Measurements from ENCODE around the gene POLR1A. TPM values are rescaled to one million over a fixed set of nuclear protein-coding genes. Genes with fewer than 3 reads are reported as not detected.
A peak's percentile ranks its signal among the peaks of the same experiment; 100 is the strongest.

The POLR1A gene
- polyA plus RNA-seq, 1 donor: 19.3 TPM

DNA sequence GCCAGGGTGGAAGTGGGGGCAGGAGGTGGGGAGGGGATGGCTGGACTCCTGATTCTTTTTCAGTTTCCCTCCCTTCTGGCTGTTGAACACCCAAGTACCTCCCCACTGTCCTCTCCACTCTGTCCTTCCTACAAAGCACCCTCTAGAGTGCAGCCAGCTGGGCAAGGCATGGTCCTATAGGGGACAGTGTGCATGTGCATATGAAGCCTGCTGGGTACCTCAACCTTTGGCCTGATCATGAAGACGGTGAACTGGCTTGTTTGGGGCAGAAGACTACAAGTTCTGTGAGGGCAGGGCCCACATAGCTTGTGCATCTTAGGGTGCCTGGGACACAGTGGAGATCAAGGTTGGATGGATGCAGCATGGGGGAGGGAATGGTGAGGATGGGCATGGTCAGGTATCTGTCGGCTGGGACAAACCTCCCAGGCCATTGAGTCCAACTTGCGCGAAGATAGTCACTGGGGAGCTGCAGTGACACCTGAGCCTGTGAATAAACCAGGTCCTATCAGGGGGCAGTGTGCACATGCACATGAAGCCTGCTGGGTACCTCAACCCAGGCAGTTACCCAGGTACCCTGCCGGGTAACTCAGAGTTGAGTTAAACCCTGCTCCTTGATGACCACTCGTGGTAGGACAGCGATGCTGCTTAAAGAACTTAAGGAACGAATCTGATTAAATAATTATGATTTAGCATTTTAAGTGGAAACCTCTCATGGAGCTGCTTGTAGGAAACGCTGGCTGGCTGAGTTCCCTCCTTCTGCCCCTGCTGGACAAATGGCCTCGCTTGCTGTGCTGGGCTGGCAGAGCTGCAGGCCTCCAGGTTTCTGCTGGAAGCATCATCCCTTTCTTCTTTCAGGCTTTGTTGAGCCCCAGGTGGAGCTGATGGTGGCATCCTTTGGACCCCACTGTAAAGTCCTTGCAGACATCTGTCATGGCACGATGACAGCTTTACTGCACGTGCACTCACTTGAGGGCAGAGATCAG, 84.0 kb downstream of the POLR1A start:
- no peak for DNase-seq

DNA sequence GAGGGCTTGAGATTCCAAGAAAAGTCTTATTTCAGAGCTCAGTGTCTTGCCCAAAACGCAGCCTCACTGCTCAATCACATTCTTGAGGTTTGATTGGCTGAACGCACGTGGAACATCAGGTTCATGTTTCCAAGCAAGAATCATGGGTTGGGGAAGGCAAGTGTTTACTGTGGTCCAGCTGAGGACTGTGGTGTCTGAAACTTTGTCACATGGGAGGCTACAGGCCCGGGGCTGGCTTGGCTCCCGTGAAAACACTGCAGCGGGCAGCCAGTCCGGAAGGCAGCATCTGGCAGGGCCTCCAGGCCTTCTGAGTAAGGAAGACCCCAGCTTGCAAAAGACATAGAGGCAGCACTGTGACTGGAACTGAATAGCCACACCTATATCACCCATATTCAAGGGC, 84.7 kb downstream of the POLR1A start:
- DNase-seq: no peak

DNA sequence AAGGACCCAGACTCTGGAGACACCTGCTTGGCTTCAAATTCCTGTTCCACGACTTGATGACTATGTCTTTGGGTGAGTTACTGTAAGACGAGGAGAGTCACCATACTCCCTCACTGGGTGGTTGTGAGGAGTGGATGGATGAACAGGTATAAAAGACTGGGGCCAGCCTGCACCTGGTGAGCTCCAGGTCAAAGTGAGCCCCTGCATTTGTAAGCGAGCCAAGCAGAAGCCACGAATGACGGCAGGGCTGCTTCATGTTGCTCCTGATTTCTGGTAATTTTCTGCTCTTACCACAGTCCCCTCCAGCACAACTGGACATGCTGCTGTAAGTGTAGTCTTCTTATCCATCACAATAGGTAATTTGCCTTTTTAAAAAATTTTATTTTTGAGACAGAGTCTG, 86.6 kb downstream of the POLR1A start:
- no peak for DNase-seq

DNA sequence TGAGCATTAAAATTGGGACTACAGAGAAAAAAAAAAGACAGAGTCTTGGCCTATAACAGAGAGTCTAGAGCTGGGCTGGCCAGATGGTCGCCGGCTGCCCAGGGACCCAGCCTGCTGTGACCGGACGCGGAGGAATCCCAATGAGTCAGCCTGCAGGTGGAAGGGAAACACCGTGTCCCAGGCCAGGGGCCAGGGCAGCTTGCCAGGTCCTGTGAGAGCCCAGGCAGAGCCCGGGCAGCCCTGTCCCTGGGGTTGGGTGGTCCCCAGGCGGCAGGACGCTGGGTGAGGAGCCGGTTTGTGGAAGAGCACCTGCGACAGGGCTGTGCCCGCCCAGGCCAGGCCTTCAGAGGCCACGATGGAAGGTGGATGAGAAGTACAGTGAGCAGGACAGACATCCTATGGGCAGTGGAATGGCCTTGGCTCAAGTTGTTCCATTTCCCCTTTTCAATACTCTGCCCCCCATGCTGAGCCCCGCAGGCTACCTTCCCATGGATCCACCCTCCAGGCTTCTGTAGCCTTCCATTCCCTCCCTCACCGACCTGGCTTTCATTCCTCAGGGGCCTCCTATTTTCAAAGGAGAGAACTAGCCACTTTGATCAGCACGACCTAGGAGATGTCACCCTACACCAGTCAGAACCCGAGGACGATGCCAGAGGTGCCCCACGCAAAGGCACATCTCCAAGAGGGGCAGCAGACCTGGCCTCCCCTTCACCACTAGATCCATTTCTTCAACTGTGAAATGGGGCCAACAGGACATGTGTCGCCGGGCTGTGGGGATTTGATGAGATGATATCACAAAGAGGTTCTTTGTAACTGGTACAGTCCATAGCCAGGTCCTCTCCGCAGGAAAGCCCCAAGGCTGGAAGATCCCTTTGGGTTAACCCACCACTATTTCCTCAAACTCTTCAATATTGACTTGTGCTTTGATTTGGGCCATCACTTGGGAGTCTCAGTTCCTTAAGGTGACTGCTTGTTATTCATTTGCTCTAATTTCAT, 87.5 kb downstream of the POLR1A start:
- no peak for DNase-seq

DNA sequence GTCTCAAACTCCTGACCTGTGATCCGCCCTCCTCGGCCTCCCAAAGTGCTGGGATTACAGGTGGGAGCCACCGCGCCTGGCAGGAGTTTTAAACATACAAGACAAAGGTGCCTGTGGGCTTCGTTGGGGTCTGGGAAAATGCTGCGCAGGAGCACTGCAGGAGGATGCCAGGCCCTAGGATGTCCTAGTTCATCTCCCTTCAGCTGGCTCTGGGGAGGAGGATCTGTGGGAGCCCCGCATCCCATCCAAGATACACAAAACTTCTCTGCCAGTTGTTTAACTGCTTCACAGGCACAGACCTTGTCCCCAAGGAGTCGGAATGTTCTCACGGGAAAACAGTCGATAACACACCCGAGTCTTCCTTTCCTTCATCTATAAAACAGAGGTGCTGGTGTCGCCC, 89.1 kb downstream of the POLR1A start:
- DNase-seq: no peak

DNA sequence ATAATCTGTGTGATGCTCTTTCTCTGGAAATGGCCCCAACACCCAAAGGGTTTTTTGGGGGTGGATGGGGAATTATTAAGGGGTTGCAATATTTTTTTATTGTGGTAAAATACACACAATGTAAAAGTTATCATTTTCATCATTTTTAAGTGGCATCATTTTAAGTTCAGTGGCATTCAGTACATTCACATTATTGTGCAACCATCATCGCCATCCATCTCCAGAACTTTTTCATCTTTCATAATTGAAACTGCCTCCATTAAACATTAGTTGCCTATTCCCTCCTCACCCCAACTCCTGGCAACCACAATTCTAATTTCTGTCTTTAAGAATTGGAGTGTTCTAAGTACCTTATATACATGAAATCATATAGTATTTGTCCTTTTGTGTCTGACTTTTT, 90.0 kb downstream of the POLR1A start:
- DNase-seq: no peak

DNA sequence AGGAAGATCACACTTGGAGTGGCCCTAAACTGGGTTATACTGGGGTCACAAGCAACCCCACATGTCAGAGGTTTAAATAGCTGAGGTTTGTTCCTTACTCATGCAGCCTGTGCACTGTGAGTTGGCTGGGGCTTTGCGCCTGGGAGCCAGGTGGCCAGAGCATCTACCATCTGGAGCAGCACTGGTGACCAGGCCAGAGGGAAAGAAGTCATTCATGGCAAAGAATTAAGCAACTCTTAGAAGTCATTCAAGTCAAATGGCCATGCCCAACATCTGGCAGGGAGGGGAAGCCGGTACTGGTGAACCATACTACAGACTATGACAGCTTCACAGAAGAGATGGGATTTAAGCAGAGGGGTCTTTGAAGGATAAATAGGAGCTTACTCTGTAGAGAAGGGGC, 90.7 kb downstream of the POLR1A start:
- no peak for DNase-seq

DNA sequence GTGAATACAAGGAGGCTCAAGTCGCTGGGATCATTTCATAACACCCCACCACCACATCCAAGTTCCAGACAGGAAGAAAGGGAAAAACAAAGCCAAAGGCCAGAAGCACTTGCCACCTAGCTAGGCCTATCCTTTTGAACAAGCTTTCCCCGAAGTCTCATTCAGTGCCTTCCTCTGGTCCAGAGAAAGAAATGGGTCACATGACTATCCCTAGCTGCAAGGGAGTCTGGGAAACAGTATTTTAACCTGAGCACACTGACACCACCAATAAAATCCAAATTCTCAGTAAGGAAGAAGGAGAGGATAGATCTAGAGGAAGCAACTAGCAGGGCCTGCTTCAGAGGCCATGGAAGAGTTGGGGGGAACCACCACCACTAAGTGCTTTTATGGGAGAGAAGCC, 91.2 kb downstream of the POLR1A start:
- DNase-seq: no peak

DNA sequence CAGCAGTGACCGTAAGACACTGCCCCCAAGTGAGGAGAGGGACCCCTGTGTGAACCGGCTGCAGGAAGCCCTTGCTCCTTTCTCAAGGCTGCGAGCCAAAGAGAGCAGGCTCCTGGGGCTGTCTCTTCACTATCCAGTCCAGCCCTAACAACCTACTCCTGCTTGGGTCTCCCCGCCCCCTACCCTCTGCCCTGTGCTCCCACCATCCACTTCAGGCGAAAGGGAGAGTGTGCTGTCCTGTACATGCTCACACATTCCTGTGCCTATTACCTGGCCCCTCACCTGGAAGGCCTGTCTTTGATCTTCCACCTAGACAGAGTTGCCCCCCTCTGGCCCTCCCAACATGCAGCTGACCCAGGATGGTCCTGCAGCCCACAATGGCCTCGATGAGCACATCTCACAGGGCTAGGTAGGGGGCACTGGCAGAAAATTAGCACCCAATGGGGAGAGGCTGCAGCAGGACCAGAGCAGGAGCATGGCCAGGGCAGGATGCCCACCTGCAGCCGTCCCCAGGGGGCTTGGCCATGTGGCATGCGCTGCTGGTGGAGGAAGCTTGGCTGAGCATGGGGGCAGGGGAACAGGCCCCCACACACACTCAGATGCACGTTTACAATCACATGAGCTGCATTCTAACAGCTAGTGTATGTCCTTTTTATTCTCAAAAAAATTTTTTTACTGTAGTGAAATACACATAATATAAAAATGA, 93.5 kb downstream of the POLR1A start:
- DNase-seq: no peak

DNA sequence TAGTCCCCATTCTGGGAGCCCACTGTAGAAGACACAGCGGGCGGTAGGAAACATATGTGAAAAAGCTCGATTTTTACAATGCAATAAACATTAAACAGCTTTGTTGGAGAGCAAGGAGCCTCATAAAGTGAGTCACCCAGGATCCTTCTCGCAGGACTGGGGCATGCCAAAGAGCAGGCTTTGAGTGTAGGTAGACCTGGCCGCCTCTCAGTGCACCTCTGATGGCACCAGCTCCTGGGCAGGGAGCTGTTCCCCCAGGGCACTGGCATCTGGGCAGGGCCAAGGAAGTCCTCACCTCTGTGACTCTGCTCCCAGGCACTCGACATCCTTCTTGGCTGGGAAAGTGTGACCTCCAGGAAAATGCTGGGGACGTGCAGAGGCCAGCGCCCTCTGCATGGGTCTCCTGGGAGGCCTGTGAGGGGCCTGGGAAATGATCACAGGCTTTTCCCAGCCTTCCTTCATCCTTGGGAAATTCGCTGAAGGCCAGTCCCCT, 94.2 kb downstream of the POLR1A start:
- no peak for DNase-seq

DNA sequence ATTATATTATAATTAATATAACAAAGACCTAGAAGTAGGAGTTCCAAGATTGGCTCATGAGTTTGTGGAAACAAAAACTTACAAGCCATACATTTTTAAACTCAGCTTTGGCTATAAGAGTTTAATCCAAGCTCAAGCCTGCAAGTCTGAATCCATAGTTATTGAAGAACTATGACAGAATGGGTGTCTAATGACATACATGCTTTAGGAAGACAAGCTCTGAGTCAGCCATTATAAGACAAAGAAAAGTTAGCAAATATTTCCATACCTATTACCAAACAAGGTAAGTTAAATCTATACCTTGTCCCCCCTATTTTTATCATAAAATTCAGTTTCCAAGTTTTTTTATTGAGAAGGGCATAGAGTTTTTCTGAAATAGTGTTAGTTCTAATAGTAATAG, 95.6 kb downstream of the POLR1A start:
- DNase-seq: no peak

DNA sequence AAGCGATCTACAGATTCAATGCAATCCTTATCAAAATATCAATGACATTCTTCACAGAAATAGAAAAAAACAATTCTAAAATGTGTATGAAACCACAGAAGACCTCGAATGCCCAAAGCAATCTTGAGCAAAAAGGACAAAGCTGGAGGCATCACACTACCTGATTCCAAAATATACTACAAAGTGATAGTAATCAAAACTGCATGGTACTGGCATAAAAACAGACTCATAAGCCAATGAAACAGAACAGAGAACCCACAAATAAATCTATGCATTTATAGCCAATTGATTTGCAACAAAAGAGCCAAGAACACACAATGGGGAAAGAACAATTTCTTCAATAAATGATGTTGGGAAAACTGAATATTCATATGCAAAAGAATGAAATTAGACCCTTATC, 99.2 kb downstream of the POLR1A start:
- no peak for DNase-seq

DNA sequence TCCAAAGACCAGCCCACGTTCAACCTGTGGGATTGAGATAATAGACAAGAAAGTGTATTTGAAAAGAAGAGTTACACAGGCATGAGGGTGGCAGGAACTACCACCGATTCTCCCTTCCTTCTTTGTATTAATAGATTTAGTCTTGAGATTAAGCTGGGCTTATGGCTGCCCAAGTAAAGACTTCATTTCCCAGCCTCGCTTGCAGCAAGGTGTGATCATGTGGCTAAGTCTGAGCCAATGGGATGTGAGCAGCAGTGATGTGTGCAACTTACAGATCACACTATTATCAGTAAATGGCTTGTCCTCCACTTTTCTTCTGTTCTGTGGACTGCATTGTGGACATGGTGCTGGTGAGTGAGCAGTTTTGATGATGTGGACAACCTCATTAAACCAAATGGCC, 101.7 kb downstream of the POLR1A start:
- no peak for DNase-seq

DNA sequence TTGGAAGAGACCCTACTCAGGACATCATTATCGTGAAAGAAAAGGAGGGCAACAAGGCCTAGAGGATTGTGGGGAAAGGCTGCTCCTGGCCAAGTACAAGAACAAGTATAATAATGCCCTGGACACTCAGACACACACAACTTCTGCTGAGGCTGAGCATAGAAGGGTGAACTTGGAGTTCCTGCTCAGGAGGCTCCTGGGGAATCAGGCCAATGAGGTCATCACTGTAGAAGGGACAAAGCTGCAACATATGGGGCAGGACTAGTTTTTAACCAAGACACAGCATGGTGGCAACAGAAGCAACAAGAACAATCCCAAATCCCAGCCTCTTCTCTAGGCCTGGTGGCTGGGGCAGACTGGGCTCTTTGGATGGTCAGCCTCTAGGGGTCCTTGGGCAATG, 102.6 kb downstream of the POLR1A start:
- DNase-seq: no peak

DNA sequence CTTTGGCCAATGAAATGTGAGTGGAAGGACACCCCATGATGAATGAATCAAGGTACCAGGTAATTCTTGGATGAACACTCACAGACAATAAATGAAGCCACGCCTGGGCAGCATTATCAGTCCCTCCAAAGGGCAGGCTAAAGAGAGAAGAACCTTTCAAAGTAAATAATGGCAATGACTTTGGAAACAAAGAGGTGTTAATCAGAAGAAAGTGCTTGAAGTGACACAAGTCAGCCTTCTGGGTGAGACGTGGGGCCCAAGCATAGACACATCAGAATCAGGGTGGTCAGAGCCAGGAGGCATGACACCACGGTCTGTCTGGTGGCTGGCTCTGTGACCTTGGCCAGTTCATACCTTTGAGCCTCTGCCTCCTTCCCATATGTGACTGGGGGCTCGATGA, 103.3 kb downstream of the POLR1A start:
- DNase-seq: no peak

DNA sequence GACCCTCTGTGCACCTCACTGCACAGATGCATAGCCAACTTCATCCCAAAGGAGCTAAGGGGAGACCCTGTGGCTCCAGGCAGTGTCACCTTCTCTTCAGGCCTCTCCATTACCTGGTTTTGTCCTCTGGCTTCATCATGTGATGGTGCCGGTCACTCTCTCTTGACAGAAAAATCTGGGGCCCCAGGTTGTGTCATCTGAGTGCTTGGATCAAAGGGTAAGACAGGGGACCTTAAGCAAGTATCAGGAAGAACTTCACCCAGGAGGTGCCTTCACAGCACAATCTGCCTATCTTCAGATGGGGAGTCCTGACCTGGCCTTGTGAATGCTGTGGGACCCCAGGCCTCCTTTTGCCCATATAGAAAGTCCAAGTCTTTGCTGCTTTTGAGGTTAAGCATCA, 104.4 kb downstream of the POLR1A start:
- no peak for DNase-seq

DNA sequence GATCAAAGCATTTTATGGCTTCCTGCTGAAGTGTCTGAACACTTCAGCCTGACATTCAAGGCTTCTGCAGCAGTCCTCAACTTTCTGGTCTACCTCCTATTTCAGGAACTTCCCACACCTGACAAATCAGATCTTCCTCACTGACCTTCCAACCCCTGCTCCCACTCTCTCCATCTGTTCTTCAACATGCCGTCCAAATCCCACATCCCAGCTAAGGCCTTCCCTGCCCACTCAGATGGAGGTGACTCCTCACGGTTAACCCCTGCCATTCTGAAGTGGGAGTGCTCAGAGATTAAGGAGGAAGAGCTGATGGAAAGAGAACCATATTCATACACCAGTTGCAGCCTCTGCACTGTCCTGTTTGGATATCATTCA, 104.8 kb downstream of the POLR1A start:
- no peak for DNase-seq

DNA sequence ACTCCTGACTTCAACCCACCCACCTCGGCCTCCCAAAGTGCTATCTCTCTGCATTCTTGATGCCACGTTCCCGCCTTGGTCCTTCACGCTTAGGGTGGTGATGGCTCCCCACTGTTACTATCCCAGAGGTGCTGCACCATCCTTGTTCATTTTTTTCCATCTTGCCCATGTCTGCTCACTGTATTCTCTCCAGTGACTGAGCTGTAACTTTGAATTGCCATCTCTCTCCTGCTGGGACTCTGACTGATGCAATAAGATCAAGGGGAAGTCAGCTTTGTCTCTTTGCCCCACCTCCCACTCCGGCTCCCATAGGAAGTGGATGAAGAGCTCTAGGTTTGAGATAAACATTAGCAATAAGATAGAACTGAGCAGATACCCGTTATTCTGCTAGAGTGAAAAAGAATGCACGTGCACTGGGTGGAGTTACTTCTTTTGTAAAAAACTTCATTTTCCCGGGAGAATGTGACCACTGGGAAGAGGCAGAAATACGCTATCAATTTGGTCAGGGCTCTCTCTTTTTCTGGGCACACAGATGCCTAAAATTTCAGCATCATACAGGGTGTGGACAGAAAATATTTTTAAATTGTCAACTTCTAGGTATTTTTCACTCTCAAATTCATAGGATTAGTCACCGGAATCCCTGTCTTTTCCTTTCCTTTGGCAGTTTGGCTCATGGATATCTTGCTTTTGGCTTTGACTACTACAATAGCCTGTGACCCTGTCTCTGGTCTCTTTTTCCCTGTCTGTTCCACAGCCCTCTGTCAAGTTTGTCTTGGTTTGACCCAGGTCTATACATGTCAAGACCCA, 105.4 kb downstream of the POLR1A start:
- no peak for DNase-seq

DNA sequence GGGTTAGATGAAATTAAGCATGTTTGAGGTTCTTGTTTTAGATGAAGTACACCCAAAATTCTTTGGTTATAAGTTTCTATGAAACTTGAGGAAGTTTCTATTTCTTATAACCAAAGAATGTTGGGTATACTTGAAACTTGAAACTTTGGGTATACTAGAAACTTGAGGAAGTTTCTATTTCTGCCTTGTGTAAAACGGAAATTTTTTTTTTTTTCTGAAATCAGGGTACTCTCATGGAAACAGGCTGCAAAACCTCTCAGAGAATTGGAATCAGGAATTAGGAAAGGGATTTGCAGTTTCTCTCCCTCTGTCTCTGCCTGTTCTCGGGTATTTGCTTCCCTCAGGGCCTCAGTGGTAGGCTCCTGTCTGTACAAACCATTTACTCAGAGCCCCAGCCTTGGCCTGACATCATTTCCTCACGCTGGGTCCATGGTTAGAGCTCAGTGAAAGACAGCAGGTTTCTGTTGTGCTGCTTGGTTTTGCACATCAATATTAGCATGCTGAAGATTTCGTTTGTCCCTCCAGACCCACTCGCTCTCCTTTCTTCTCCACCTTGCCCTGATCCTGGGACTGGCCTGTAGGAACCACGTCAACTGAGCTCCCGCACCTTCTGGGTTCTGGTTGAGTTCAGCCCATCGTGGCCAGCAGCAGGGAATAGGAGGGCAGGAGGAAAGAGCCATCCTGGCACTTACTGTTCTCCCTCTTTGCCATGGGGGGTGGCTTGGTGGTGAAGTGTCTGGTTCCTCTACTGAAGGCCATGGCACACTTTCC, 106.4 kb downstream of the POLR1A start:
- DNase-seq: peak; percentile 45

DNA sequence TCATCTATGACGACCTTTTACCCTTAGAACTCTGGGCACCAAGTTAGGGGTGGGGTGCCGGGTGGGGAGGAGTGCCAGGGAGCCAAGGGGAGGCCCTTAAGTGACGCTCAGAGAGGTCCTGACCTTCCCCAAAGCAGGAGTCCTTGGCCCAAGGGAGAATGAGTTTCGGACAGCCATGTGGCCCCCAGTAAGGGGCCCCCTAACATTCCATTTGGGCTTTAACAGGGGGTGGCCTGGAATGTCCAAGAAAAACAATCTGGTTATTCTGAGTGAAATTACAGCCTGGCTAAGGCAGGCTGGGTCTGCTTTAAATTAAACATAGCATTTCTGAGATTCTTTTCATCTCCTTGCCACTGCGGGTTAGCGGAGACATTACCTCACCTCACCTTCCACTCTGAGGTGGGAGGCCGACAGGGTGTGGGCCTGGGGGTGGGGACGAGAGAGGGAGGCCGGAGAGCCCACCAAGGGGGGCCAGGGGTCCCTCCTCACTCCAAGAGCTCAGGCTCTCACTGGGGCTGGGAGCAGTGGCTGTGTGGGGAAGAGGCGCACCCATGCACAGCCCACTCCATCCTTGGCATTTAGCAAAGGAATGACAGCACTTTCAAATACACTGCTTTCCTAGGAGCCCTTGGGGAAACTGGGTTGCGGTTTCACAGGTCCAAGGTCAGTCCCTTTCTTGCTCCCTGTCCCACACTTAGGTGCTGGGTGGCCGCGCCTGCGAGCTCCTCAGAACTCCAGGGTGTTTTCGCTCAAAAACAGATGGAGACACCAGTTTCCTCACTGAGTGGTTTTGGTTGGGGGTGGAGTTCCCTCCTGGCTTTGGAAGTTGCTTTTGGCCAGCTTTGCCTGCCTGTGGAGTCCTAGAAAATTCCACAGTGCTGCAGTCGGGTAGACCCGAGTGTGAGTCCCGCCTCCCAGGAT, 107.4 kb downstream of the POLR1A start:
- peak; percentile 40 for DNase-seq

All from hindlimb muscle (tissue), 1 donor.